HEK293T (cell line): ENCODE data around the gene RPTOR.

Experiments used
- ARNT ChIP-seq: fragments of 450-650 bp; IDR thresholded peaks from 2 replicates; pipeline ENCODE4 v1.6.1; 2017; ENCODE audit warnings: mild to moderate bottlenecking
- BHLHE40 ChIP-seq: fragments of 450-650 bp; IDR thresholded peaks from 2 replicates; pipeline ENCODE4 v1.6.1; 2016; ENCODE audit warnings: mild to moderate bottlenecking, moderate library complexity, borderline replicate concordance
- CTBP1 ChIP-seq: fragments of 450-650 bp; IDR thresholded peaks from 2 replicates; pipeline ENCODE4 v1.6.1; 2016; ENCODE audit warnings: borderline replicate concordance
- ELF4 ChIP-seq: fragments of 450-650 bp; IDR thresholded peaks from 2 replicates; pipeline ENCODE4 v1.6.1; 2017; ENCODE audit warnings: antibody characterized with exemption
- FOXA1 ChIP-seq: fragments of 450-650 bp; IDR thresholded peaks from 2 replicates; pipeline ENCODE4 v1.6.1; 2016; ENCODE audit warnings: mild to moderate bottlenecking
- FOXK2 ChIP-seq: fragments of 450-650 bp; IDR thresholded peaks from 2 replicates; pipeline ENCODE4 v1.6.1; 2016; ENCODE audit warnings: mild to moderate bottlenecking
- FOXM1 ChIP-seq: fragments of 450-650 bp; IDR thresholded peaks from 2 replicates; pipeline ENCODE4 v1.6.1; 2017; ENCODE audit warnings: mild to moderate bottlenecking, borderline replicate concordance
- L3MBTL2 ChIP-seq: fragments of 450-650 bp; conservative IDR thresholded peaks from 2 replicates; pipeline ENCODE4 v1.6.1; 2016; ENCODE audit warnings: mild to moderate bottlenecking
- NFRKB ChIP-seq: fragments of 450-650 bp; IDR thresholded peaks from 2 replicates; pipeline ENCODE4 v1.6.1; 2016; ENCODE audit warnings: mild to moderate bottlenecking, moderate library complexity
- SP1 ChIP-seq: fragments of 450-650 bp; IDR thresholded peaks from 2 replicates; pipeline ENCODE4 v1.6.1; 2017
- SUZ12 ChIP-seq: fragments of 450-650 bp; IDR thresholded peaks from 2 replicates; pipeline ENCODE4 v1.6.1; 2016; ENCODE audit warnings: mild to moderate bottlenecking
- TARDBP ChIP-seq: fragments of 450-650 bp; IDR thresholded peaks from 2 replicates; pipeline ENCODE4 v1.6.1; 2016
- ZNF384 ChIP-seq: fragments of 450-650 bp; IDR thresholded peaks from 2 replicates; pipeline ENCODE4 v1.6.1; 2016

GRCh38 chr17:80950466-80951120 is 406.0 kb downstream of the RPTOR start:
- TF ChIP-seq L3MBTL2 (no peak), FOXA1 (no peak), ARNT (no peak), FOXM1 (no peak), BHLHE40 (no peak), ELF4 (no peak), NFRKB (no peak), SP1 (no peak), ZNF384 (no peak), FOXK2 (no peak), TARDBP (no peak), SUZ12 (no peak), CTBP1 (no peak)
